HepG2 (cell line): ENCODE results near the gene PA2G4. TPM values are rescaled to one million over a fixed set of nuclear protein-coding genes. Genes with fewer than 3 reads are reported as not detected.

Experiments
- CCAR2 ChIP-seq: fragments of 200-400 bp; formaldehyde crosslinking; optimal IDR thresholded peaks from 2 replicates; pipeline ENCODE3; 2018; ENCODE audit warnings: low read depth, mild to moderate bottlenecking, low read length, moderate library complexity
- CEBPB ChIP-seq: IDR thresholded peaks from 2 replicates; pipeline ENCODE4 v1.6.1; 2011; ENCODE audit warnings: low read depth, low read length, improper control_type of control experiment, borderline replicate concordance
- ELF3 ChIP-seq: IDR thresholded peaks from 2 replicates; pipeline ENCODE4 v1.6.1; 2016; ENCODE audit warnings: missing genetic modification reagents, missing compliant biosample characterization
- ETV5 ChIP-seq: IDR thresholded peaks from 2 replicates; pipeline ENCODE4 v1.6.1; 2018; ENCODE audit warnings: missing biosample characterization, missing genetic modification reagents, inconsistent platforms, borderline replicate concordance
- GATA4 ChIP-seq: sonication (generic); IDR thresholded peaks from 2 replicates; pipeline ENCODE4 v1.6.1; 2016; ENCODE audit warnings: antibody characterized with exemption, low read depth, borderline replicate concordance
- HNRNPL ChIP-seq: fragments of 200-400 bp; formaldehyde crosslinking; IDR thresholded peaks from 2 replicates; pipeline ENCODE4 v1.6.1; 2017; ENCODE audit warnings: mild to moderate bottlenecking, low read depth, low read length
- KLF13 ChIP-seq: sonication (generic); formaldehyde crosslinking; IDR thresholded peaks from 2 replicates; pipeline ENCODE4 v1.4.0; 2020; ENCODE audit warnings: mild to moderate bottlenecking, missing genetic modification reagents
- MED1 ChIP-seq: sonication (generic); formaldehyde crosslinking; IDR thresholded peaks from 2 replicates; pipeline ENCODE4 v1.4.0; 2020; ENCODE audit warnings: missing genetic modification reagents
- NFKBIZ ChIP-seq: IDR thresholded peaks from 2 replicates; pipeline ENCODE4 v1.6.1; 2018; ENCODE audit warnings: missing genetic modification reagents, missing compliant biosample characterization
- NPAS2 ChIP-seq: sonication (generic); formaldehyde crosslinking; IDR thresholded peaks from 2 replicates; pipeline ENCODE4 v1.8.0; 2022; ENCODE audit warnings: mild to moderate bottlenecking, missing genetic modification reagents, borderline replicate concordance
- PAWR ChIP-seq: sonication (generic); formaldehyde crosslinking; IDR thresholded peaks from 2 replicates; pipeline ENCODE4 v1.4.0; 2020; ENCODE audit warnings: missing genetic modification reagents, mild to moderate bottlenecking, borderline replicate concordance
- RCOR2 ChIP-seq: IDR thresholded peaks from 2 replicates; pipeline ENCODE4 v1.6.1; 2016; ENCODE audit warnings: missing biosample characterization, missing genetic modification reagents
- SMAD3 ChIP-seq: sonication (generic); formaldehyde crosslinking; IDR thresholded peaks from 2 replicates; pipeline ENCODE4 v1.4.0; 2020; ENCODE audit warnings: missing genetic modification reagents
- SPEN ChIP-seq: sonication (generic); formaldehyde crosslinking; IDR thresholded peaks from 2 replicates; pipeline ENCODE4 v1.5.1; 2020; ENCODE audit warnings: low read depth, mild to moderate bottlenecking, missing genetic modification reagents
- THAP11 ChIP-seq: IDR thresholded peaks from 2 replicates; pipeline ENCODE4 v1.6.1; 2016; ENCODE audit warnings: missing biosample characterization, missing genetic modification reagents
- ZNF3 ChIP-seq: IDR thresholded peaks from 2 replicates; pipeline ENCODE4 v1.7.0; 2017; ENCODE audit warnings: inconsistent platforms
- ZNF326 ChIP-seq: sonication (generic); formaldehyde crosslinking; IDR thresholded peaks from 2 replicates; pipeline ENCODE4 v1.4.0; 2020; ENCODE audit warnings: missing genetic modification reagents, borderline replicate concordance
- ZNF343 ChIP-seq: sonication (generic); formaldehyde crosslinking; IDR thresholded peaks from 2 replicates; pipeline ENCODE4 v1.4.0; 2020; ENCODE audit warnings: mild to moderate bottlenecking, missing genetic modification reagents
- ZNF441 ChIP-seq: sonication (generic); formaldehyde crosslinking; IDR thresholded peaks from 2 replicates; pipeline ENCODE4 v1.7.0; 2021; ENCODE audit warnings: missing genetic modification reagents, borderline replicate concordance
- ZNF567 ChIP-seq: sonication (generic); formaldehyde crosslinking; IDR thresholded peaks from 2 replicates; pipeline ENCODE4 v1.8.1; 2023; ENCODE audit warnings: mild to moderate bottlenecking, missing genetic modification reagents, borderline replicate concordance
- ZNF614 ChIP-seq: IDR thresholded peaks from 2 replicates; pipeline ENCODE4 v1.6.1; 2018; ENCODE audit warnings: missing biosample characterization, missing genetic modification reagents, inconsistent platforms, borderline replicate concordance
- ZNF839 ChIP-seq: sonication (generic); formaldehyde crosslinking; IDR thresholded peaks from 2 replicates; pipeline ENCODE4 v1.4.0; 2020; ENCODE audit warnings: missing genetic modification reagents, mild to moderate bottlenecking, borderline replicate concordance
- ZSCAN30 ChIP-seq: sonication (generic); formaldehyde crosslinking; IDR thresholded peaks from 2 replicates; pipeline ENCODE4 v1.5.0; 2020; ENCODE audit warnings: mild to moderate bottlenecking, missing genetic modification reagents
- polyA plus RNA-seq, 8 experiments: library from polyadenylated mRNA; depleted of rRNA in 3 of 8; stranded (reverse) in 7 of 8; unstranded in 1 of 8; fragments of >200 nt; fragmentation: Illumina TruSeq in 4 of 8; extraction: Trizol in 4 of 8; gene quantifications; 2 replicates each; pipeline versions ENCODE4 v1.2.1 to v1.2.3, GENCODE V29; 2011 to 2016; ENCODE audit warnings: low read depth in 4 of 8, missing spikeins in 1 of 8, mixed read lengths in 1 of 8; ENCODE audit not compliant: insufficient read depth in 1 of 8
- total RNA-seq, 5 experiments: library from RNA; depleted of rRNA; stranded (reverse); fragments of >200 nt; fragmentation: Illumina TruSeq; extraction: Trizol; gene quantifications; 2 replicates each; pipeline ENCODE4 v1.2.3, GENCODE V29; 2016; ENCODE audit warnings: low read depth in 1 of 5
- TF ChIP-seq, protein P1 (sequence below): sonication (generic); formaldehyde crosslinking; IDR thresholded peaks from 2 replicates; pipeline ENCODE4; 2020; ENCODE audit warnings: missing genetic modification reagents, mild to moderate bottlenecking, borderline replicate concordance
- TF ChIP-seq, protein P2 (sequence below): sonication (generic); formaldehyde crosslinking; conservative IDR thresholded peaks from 2 replicates; pipeline ENCODE4 v1.4.0; 2020; ENCODE audit warnings: missing genetic modification reagents
- TF ChIP-seq, protein P3 (sequence below): IDR thresholded peaks from 2 replicates; pipeline ENCODE4 v1.6.1; 2016; ENCODE audit warnings: missing genetic modification reagents, missing compliant biosample characterization

PA2G4 gene
- total and polyA plus RNA-seq, 2 of the 13 experiments (the other 11 are each of a cell fraction or from before 2014, with no cell fraction given): 147 to 240 TPM

DNA sequence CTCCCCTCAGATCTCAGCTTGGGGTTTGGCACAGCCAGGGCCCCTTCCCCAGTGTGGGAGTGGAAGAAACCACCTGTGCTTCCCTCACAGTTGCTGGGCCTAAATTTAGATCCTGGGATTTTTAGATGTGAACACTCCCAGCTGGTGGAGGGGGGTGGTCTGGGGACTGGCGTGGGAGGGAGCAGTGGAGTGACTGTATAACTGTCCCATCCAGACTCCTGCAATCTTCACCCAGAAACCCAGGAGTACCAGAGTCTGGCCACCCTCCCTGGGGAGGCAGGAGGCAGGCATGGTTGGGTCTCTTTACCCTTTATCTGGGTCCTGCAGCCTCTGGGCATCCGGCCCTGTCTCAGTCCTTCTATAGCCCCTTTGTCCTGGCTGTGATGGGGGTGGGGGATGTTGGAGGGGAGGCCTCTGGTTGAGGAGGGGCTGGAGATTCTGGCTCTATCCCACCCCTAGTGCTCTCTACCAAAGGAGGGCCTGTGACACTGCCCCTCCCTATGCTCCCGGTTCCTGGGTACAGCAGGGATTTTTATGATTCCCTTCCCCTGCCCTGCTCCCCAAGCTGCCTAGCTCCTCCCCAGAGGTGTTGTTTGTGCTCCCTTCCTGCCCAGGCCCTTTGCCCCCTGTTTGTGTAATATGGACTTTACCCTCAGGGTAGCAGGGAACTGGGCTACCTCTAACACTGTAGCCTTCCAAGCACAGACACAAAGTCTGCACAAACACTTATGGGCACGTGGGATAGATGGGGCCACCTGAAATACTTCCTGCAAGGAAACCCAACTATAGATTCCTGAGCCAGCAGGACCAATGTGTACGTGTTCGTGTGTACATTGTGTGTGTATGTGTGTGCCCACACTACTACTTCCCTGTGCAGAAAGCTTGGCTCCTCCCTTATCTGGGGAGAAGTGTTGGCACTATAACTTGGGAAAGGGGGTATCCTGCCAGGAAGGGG lies 22.7 kb upstream of the PA2G4 start (continued):
- TF ChIP-seq, protein P1, sequence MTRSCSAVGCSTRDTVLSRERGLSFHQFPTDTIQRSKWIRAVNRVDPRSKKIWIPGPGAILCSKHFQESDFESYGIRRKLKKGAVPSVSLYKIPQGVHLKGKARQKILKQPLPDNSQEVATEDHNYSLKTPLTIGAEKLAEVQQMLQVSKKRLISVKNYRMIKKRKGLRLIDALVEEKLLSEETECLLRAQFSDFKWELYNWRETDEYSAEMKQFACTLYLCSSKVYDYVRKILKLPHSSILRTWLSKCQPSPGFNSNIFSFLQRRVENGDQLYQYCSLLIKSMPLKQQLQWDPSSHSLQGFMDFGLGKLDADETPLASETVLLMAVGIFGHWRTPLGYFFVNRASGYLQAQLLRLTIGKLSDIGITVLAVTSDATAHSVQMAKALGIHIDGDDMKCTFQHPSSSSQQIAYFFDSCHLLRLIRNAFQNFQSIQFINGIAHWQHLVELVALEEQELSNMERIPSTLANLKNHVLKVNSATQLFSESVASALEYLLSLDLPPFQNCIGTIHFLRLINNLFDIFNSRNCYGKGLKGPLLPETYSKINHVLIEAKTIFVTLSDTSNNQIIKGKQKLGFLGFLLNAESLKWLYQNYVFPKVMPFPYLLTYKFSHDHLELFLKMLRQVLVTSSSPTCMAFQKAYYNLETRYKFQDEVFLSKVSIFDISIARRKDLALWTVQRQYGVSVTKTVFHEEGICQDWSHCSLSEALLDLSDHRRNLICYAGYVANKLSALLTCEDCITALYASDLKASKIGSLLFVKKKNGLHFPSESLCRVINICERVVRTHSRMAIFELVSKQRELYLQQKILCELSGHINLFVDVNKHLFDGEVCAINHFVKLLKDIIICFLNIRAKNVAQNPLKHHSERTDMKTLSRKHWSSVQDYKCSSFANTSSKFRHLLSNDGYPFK (CRISPR knock-in tag): peak; percentile 16; the same call in 1 of the 2 replicates
- TF ChIP-seq SMAD3 (CRISPR knock-in tag): peak; percentile 97
- TF ChIP-seq KLF13 (CRISPR knock-in tag): no peak
- TF ChIP-seq CEBPB: peak; percentile 96
- TF ChIP-seq HNRNPL: peak; percentile 73; the same call in 1 of the 2 replicates
- TF ChIP-seq ZNF567: 0 out of 2 replicates have a peak, but pooled peaks have one; percentile 54
- no peak for TF ChIP-seq ZNF326 (CRISPR knock-in tag)
- TF ChIP-seq ZNF614: peak; percentile 98
- no peak for TF ChIP-seq NPAS2 (CRISPR knock-in tag)
- TF ChIP-seq GATA4: peak; percentile 86; the same call in 1 of the 2 replicates
- TF ChIP-seq ZNF3 (CRISPR knock-in tag): no peak; the same call in 1 of the 2 replicates
- TF ChIP-seq SPEN (CRISPR knock-in tag): peak; percentile 95
- peak; percentile 85 for TF ChIP-seq ZNF441 (CRISPR knock-in tag)
- no peak for TF ChIP-seq CCAR2
- peak; percentile 99 for TF ChIP-seq ETV5 (CRISPR knock-in tag)
- TF ChIP-seq ZNF343 (CRISPR knock-in tag): peak; percentile 98
- TF ChIP-seq THAP11 (CRISPR knock-in tag): peak; percentile 87
- peak; percentile 97 for TF ChIP-seq RCOR2
- no peak for TF ChIP-seq ZNF839
- TF ChIP-seq ZSCAN30 (CRISPR knock-in tag): no peak
- peak; percentile 97 for TF ChIP-seq NFKBIZ (CRISPR knock-in tag)
- TF ChIP-seq PAWR: 0 out of 2 replicates have a peak, but pooled peaks have one; percentile 82
- TF ChIP-seq, protein P2, sequence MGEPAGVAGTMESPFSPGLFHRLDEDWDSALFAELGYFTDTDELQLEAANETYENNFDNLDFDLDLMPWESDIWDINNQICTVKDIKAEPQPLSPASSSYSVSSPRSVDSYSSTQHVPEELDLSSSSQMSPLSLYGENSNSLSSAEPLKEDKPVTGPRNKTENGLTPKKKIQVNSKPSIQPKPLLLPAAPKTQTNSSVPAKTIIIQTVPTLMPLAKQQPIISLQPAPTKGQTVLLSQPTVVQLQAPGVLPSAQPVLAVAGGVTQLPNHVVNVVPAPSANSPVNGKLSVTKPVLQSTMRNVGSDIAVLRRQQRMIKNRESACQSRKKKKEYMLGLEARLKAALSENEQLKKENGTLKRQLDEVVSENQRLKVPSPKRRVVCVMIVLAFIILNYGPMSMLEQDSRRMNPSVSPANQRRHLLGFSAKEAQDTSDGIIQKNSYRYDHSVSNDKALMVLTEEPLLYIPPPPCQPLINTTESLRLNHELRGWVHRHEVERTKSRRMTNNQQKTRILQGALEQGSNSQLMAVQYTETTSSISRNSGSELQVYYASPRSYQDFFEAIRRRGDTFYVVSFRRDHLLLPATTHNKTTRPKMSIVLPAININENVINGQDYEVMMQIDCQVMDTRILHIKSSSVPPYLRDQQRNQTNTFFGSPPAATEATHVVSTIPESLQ: no peak; the same call in 1 of the 2 replicates
- peak; percentile 99 for TF ChIP-seq MED1
- TF ChIP-seq, protein P3, sequence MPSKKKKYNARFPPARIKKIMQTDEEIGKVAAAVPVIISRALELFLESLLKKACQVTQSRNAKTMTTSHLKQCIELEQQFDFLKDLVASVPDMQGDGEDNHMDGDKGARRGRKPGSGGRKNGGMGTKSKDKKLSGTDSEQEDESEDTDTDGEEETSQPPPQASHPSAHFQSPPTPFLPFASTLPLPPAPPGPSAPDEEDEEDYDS: peak; percentile 91
- peak; percentile 99 for TF ChIP-seq ELF3
